HepG2 (cell line): ENCODE results near the gene UBAP2L. TPM values are rescaled to one million over a fixed set of nuclear protein-coding genes. Genes with fewer than 3 reads are reported as not detected.

ENCODE experiments used
- CENPT ChIP-seq: sonication (generic); formaldehyde crosslinking; IDR thresholded peaks from 2 replicates; pipeline ENCODE4 v1.8.0; 2022; ENCODE audit warnings: low read depth, mild to moderate bottlenecking, moderate library complexity, missing genetic modification reagents
- CREB1 ChIP-seq, 2 experiments: fragments of 450-650 bp in 1 of 2; IDR thresholded peaks; 2 replicates each; pipeline ENCODE4 v1.6.1; 2016 to 2017; ENCODE audit warnings: control low read depth in 1 of 2, mild to moderate bottlenecking in 1 of 2, missing compliant biosample characterization in 1 of 2, missing genetic modification characterization in 1 of 2
- FOSL1 ChIP-seq: sonication (generic); formaldehyde crosslinking; IDR thresholded peaks from 2 replicates; pipeline ENCODE4 v1.9.0; 2021; ENCODE audit warnings: missing genetic modification reagents, borderline replicate concordance
- FOXP1 ChIP-seq, 2 experiments: fragments of 450-650 bp in 1 of 2; IDR thresholded peaks; 2 replicates each; pipeline ENCODE4 v1.6.1; 2017 to 2018; ENCODE audit warnings: antibody characterized with exemption in 1 of 2
- GATAD2A ChIP-seq: IDR thresholded peaks from 2 replicates; pipeline ENCODE4 v1.6.1; 2016
- HHEX ChIP-seq: IDR thresholded peaks from 2 replicates; pipeline ENCODE4 v1.6.1; 2016; ENCODE audit warnings: control low read depth
- HOXA9 ChIP-seq: sonication (generic); formaldehyde crosslinking; IDR thresholded peaks from 2 replicates; pipeline ENCODE4 v1.8.1; 2022; ENCODE audit warnings: missing genetic modification reagents, mild to moderate bottlenecking, moderate library complexity, borderline replicate concordance
- MED1 ChIP-seq: sonication (generic); formaldehyde crosslinking; IDR thresholded peaks from 2 replicates; pipeline ENCODE4 v1.4.0; 2020; ENCODE audit warnings: missing genetic modification reagents
- MTERF4 ChIP-seq: sonication (generic); formaldehyde crosslinking; IDR thresholded peaks from 2 replicates; pipeline ENCODE4 v1.8.0; 2023; ENCODE audit warnings: mild to moderate bottlenecking, missing genetic modification reagents
- MXD3 ChIP-seq: IDR thresholded peaks from 2 replicates; pipeline ENCODE4 v1.6.1; 2016; ENCODE audit warnings: mild to moderate bottlenecking, missing biosample characterization, missing genetic modification reagents
- NFYC ChIP-seq: IDR thresholded peaks from 2 replicates; pipeline ENCODE4 v1.6.1; 2016; ENCODE audit warnings: missing genetic modification reagents, missing compliant biosample characterization
- NR2F6 ChIP-seq, 2 experiments: IDR thresholded peaks; 2 replicates each; pipeline ENCODE4 v1.6.1; 2016; ENCODE audit warnings: antibody characterized with exemption in 1 of 2, mild to moderate bottlenecking in 1 of 2
- PRDM4 ChIP-seq: sonication (generic); formaldehyde crosslinking; IDR thresholded peaks from 2 replicates; pipeline ENCODE4 v1.9.0; 2021; ENCODE audit warnings: missing genetic modification reagents, borderline replicate concordance
- RFX3 ChIP-seq: IDR thresholded peaks from 2 replicates; pipeline ENCODE4 v1.6.1; 2016; ENCODE audit warnings: missing biosample characterization, missing genetic modification reagents
- SOX13 ChIP-seq, 3 experiments: fragments of 450-650 bp in 1 of 3; sonication (generic) in 1 of 3; formaldehyde crosslinking in 1 of 3; IDR thresholded peaks in 2 of 3; conservative IDR thresholded peaks in 1 of 3; 2 replicates each; pipeline versions ENCODE4 v1.5.0 to v1.6.1; 2016 to 2020; ENCODE audit warnings: antibody characterized with exemption in 1 of 3, mild to moderate bottlenecking in 1 of 3, missing compliant biosample characterization in 1 of 3, missing genetic modification reagents in 1 of 3, moderate library complexity in 1 of 3
- TARDBP ChIP-seq: sonication (generic); formaldehyde crosslinking; IDR thresholded peaks from 2 replicates; pipeline ENCODE4 v1.8.0; 2022; ENCODE audit warnings: mild to moderate bottlenecking, missing genetic modification reagents
- TBP ChIP-seq: sonication (generic); formaldehyde crosslinking; IDR thresholded peaks from 2 replicates; pipeline ENCODE4 v1.5.0; 2020; ENCODE audit warnings: missing genetic modification reagents
- U2AF1 ChIP-seq: fragments of 200-400 bp; formaldehyde crosslinking; optimal IDR thresholded peaks from 2 replicates; pipeline ENCODE3; 2017; ENCODE audit warnings: mild to moderate bottlenecking, low read depth, low read length
- YEATS4 ChIP-seq: sonication (generic); formaldehyde crosslinking; IDR thresholded peaks from 2 replicates; pipeline ENCODE4 v1.4.0; 2020; ENCODE audit warnings: missing genetic modification reagents, borderline replicate concordance
- ZNF350 ChIP-seq: sonication (generic); formaldehyde crosslinking; IDR thresholded peaks from 2 replicates; pipeline ENCODE4 v1.4.0; 2020; ENCODE audit warnings: mild to moderate bottlenecking, low read depth, missing genetic modification reagents, borderline replicate concordance
- ZNF362 ChIP-seq: sonication (generic); formaldehyde crosslinking; IDR thresholded peaks from 2 replicates; pipeline ENCODE4 v1.4.0; 2020; ENCODE audit warnings: missing genetic modification reagents, mild to moderate bottlenecking, borderline replicate concordance
- polyA plus RNA-seq, 8 experiments: library from polyadenylated mRNA; depleted of rRNA in 3 of 8; stranded (reverse) in 7 of 8; unstranded in 1 of 8; fragments of >200 nt; fragmentation: Illumina TruSeq in 4 of 8; extraction: Trizol in 4 of 8; gene quantifications; 2 replicates each; pipeline versions ENCODE4 v1.2.1 to v1.2.3, GENCODE V29; 2011 to 2016; ENCODE audit warnings: low read depth in 4 of 8, missing spikeins in 1 of 8, mixed read lengths in 1 of 8; ENCODE audit not compliant: insufficient read depth in 1 of 8
- total RNA-seq, 5 experiments: library from RNA; depleted of rRNA; stranded (reverse); fragments of >200 nt; fragmentation: Illumina TruSeq; extraction: Trizol; gene quantifications; 2 replicates each; pipeline ENCODE4 v1.2.3, GENCODE V29; 2016; ENCODE audit warnings: low read depth in 1 of 5

The UBAP2L gene
- total and polyA plus RNA-seq, 2 of the 13 experiments (the other 11 are each of a cell fraction or from before 2014, with no cell fraction given): 74.2 to 159 TPM

DNA sequence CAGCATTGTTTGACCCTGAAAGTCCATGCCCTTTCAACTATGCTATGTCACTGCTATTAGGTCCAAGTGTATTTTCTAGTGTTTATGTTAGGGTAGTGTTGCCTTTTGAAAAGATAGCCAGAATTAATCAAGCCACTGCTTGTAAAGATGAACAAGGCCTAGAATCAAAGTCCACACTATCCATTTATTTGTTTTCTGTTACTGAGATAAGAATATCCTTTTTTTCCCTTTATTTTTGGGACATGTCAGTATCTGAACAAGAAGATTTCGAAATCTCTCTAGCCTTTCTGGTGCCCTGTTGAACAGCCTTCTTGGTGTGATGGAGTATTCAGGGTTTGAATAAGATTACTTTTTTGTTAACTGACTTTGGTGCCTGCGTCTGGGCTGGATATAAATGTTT, 16.7 kb downstream of the UBAP2L start (continued):
- TF ChIP-seq NR2F6 (IDR thresholded peaks at IDR 0.05): peak; percentile 86
- TF ChIP-seq NR2F6 (CRISPR knock-in tag; IDR thresholded peaks at IDR 0.05): peak; percentile 78
- TF ChIP-seq FOSL1 (CRISPR knock-in tag): no peak
- no peak for TF ChIP-seq HOXA9 (CRISPR knock-in tag)
- TF ChIP-seq MED1: peak; percentile 49
- TF ChIP-seq YEATS4 (CRISPR knock-in tag): 0 out of 2 replicates have a peak, but pooled peaks have one; percentile 25
- no peak for TF ChIP-seq CREB1 (IDR thresholded peaks at IDR 0.05)
- peak; percentile 67 for TF ChIP-seq CREB1 (CRISPR knock-in tag; IDR thresholded peaks at IDR 0.05)
- TF ChIP-seq MTERF4 (CRISPR knock-in tag): no peak
- no peak for TF ChIP-seq PRDM4 (CRISPR knock-in tag)
- no peak for TF ChIP-seq RFX3 (CRISPR knock-in tag)
- no peak for TF ChIP-seq TBP
- TF ChIP-seq ZNF350: no peak
- peak; percentile 86 for TF ChIP-seq GATAD2A (CRISPR knock-in tag)
- TF ChIP-seq TARDBP (CRISPR knock-in tag): peak; percentile 57; the same call in 1 of the 2 replicates
- no peak for TF ChIP-seq NFYC
- TF ChIP-seq ZNF362 (CRISPR knock-in tag): peak; percentile 68; the same call in 1 of the 2 replicates
- no peak for TF ChIP-seq CENPT
- TF ChIP-seq FOXP1 (IDR thresholded peaks at IDR 0.05): no peak
- TF ChIP-seq FOXP1 (CRISPR knock-in tag; IDR thresholded peaks at IDR 0.05): peak; percentile 71
- TF ChIP-seq HHEX: peak; percentile 61
- TF ChIP-seq SOX13 (IDR thresholded peaks at IDR 0.05): 0 out of 2 replicates have a peak, but pooled peaks have one; percentile 14
- TF ChIP-seq SOX13 (CRISPR knock-in tag; conservative IDR thresholded peaks at IDR 0.05 in 1 of 2, IDR thresholded peaks at IDR 0.05 in 1 of 2): peak in 1 of 2 experiments; percentile 92; a peak in 2 of 4 replicates
- no peak for TF ChIP-seq MXD3 (CRISPR knock-in tag)
- TF ChIP-seq U2AF1: no peak
